ENCODE data around the gene OASL. TPM values are rescaled to one million over a fixed set of nuclear protein-coding genes. Genes with fewer than 3 reads are reported as not detected.

Gene OASL
- total RNA-seq (1.0 TPM), polyA plus RNA-seq (ENCODE audit: insufficient read depth, low read depth, low replicate concordance) (1.0 TPM)
- long read RNA-seq, donor 1, result 0 reads
- long read RNA-seq, donor 2, result 0 reads
- long read RNA-seq, donor 3, result 0 reads
- long read RNA-seq, donor 4, result 0 reads
- long read RNA-seq, donor 5, result 0 reads
- long read RNA-seq, donor 6, result 0 reads
- long read RNA-seq, donor 7, partial matches to known transcripts, result 0 of 1 reads
- long read RNA-seq, donor 7, other reads (novel, unspliced or antisense), result 0 of 1 reads
- long read RNA-seq, donor 8, result 0 reads
- long read RNA-seq, donor 9, result 0 reads
- long read RNA-seq, donor 10, result 0 reads

DNA sequence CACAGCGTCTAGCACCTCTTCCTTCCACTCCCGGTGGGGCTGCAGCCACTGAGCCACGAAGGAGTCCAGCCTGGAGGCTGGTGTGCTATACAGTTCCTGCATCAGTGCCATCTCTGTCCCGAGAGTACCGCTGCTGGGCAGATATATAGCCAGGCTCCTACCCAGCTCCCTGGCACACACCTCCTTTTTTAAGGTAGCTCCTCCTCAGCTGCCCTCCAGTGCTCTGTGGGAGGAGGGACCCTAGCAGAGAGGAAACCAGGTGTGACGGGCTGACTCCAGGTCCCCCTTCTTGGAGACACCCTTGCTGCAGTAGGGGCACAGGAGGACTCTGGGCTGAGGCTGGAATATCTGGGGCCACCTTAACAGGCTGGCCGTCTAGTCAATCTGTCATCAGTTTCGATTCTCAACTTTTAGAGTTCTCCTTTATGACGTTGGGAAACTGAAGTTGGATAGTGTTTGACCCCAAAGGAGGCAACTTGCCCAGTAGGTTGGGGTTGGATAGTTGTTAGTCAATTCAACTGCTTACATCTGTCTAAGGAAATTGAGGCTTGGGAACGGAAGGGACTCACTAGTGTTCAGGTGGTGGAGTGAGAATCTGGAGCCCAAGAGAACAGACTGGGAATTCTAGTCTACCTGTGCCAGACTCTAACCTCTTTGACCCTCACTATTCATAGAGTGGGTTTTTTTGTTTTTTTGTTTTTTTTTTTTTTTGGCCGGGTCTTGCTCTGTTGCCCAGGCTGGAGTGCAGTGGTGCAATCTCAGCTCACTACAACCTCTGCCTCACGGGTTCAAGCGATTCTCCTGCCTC, at the start of gene OASL:
TSS of gene OASL (minus strand) at position 386 of the 808 bp plus-strand sequence. CDS start at position 111, 275 bp downstream.
- Histone ChIP-seq H3K36me3 (ENCODE audit: control insufficient read depth in 2 of 3, insufficient read depth in 3 of 3, low read length in 3 of 3) (no peaks in the 10 kb centered on the region), H3K9ac (ENCODE audit: low read length in 3 of 3) (peak within 1 kb of the TSS in 2 of 3 donors; percentile 11 to 35), H3K4me1 (ENCODE audit: control insufficient read depth in 2 of 3, insufficient read depth in 2 of 3, low read depth in 1 of 3, low read length in 3 of 3) (peaks cover 0 to 6% (median 0%) of the 10 kb centered on the region in 3 donors), H3K9me3 (ENCODE audit: control insufficient read depth in 2 of 3, insufficient read depth in 1 of 3, low read length in 3 of 3) (no peaks in the 10 kb centered on the region), H3K4me3 (ENCODE audit: low read length in 3 of 3) (peak within 1 kb of the TSS; percentile 18 to 89 (median 88)), H3K27me3 (ENCODE audit: control insufficient read depth, insufficient read depth, low read length) (no peaks in the 10 kb centered on the region), H3K27ac (ENCODE audit: low read depth in 2 of 2, low read length in 2 of 2) (peak within 1 kb of the TSS in 1 of 2 donors; percentile 32)
- intact Hi-C loops (cut with DNase I), result no loop called here
- no peak for FAIRE-seq
- TF ChIP-seq CTCF (IDR thresholded peaks at IDR 0.05; ENCODE audit: borderline replicate concordance, extremely low read depth, insufficient read depth), result no peak
- peak in 1 of 5 donors; percentile 18 for DNase-seq

DNA sequence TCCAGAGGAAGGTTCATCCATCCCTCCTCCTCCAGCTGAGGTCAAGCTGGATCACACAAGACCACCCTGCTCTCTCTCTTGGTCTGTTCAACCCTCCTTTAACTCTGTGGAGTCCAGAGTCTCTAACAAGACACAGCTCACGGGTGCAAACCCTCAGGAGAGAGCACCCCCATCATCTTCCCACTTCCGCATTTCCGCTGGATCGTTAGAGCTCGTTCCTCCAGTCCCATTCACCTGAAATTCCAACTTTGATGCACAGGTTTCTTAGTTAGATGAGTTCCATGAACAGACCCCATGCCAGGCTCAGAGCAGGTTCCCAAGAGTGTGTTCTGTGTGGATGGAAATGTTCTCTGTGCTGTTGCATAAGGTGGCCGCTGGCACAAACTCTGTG, 49.1 kb upstream of the OASL start:
- H3K27ac ChIP-seq (ENCODE audit: low read depth in 2 of 2, low read length in 2 of 2), result no peak overlapping the region
- no peaks in the 10 kb centered on the region for H3K36me3 ChIP-seq (ENCODE audit: control insufficient read depth in 2 of 3, insufficient read depth in 3 of 3, low read length in 3 of 3)
- FAIRE-seq (no peak), DNase-seq (no peak)
- intact Hi-C loops (cut with DNase I), result no loop called here
- H3K4me1 ChIP-seq (ENCODE audit: control insufficient read depth in 2 of 3, insufficient read depth in 2 of 3, low read depth in 1 of 3, low read length in 3 of 3), result peaks cover 0 to 5% (median 0%) of the 10 kb centered on the region in 3 donors
- TF ChIP-seq CTCF (IDR thresholded peaks at IDR 0.05; ENCODE audit: borderline replicate concordance, extremely low read depth, insufficient read depth), result no peak
- no peak overlapping the region for H3K9ac ChIP-seq (ENCODE audit: low read length in 3 of 3)
- H3K27me3 ChIP-seq (ENCODE audit: control insufficient read depth, insufficient read depth, low read length), result no peaks in the 10 kb centered on the region
- H3K4me3 ChIP-seq (ENCODE audit: low read length in 3 of 3), result no peak overlapping the region
- no peaks in the 10 kb centered on the region for H3K9me3 ChIP-seq (ENCODE audit: control insufficient read depth in 2 of 3, insufficient read depth in 1 of 3, low read length in 3 of 3)

- Histone ChIP-seq H3K27ac (ENCODE audit: low read depth in 2 of 2, low read length in 2 of 2) (no peak overlapping the region), H3K9ac (ENCODE audit: low read length in 3 of 3) (no peak overlapping the region), H3K4me1 (ENCODE audit: control insufficient read depth in 2 of 3, insufficient read depth in 2 of 3, low read depth in 1 of 3, low read length in 3 of 3) (peaks cover 0 to 5% (median 0%) of the 10 kb centered on the region in 3 donors), H3K36me3 (ENCODE audit: control insufficient read depth in 2 of 3, insufficient read depth in 3 of 3, low read length in 3 of 3) (no peaks in the 10 kb centered on the region), H3K9me3 (ENCODE audit: control insufficient read depth in 2 of 3, insufficient read depth in 1 of 3, low read length in 3 of 3) (no peaks in the 10 kb centered on the region), H3K4me3 (ENCODE audit: low read length in 3 of 3) (no peak overlapping the region), H3K27me3 (ENCODE audit: control insufficient read depth, insufficient read depth, low read length) (no peaks in the 10 kb centered on the region)
- TF ChIP-seq CTCF (IDR thresholded peaks at IDR 0.05; ENCODE audit: borderline replicate concordance, extremely low read depth, insufficient read depth), result no peak
- intact Hi-C loops (cut with DNase I), result no loop called here
- DNase-seq, result no peak
- no peak for FAIRE-seq
Observed at GRCh38 chr12:121087467-121088194, 48.6 kb upstream of the OASL start.

Measured in kidney (tissue), 22 donors.